Stimulated activated CD4-positive, alpha-beta T cell treated with anti-CD3 and anti-CD28 coated beads, Interleukin-2, amount 100 ng/mL, for 4 hours (primary cell): ENCODE data around the gene HOXA2.

Experiments used
- DNase-seq: peaks from one replicate; pipeline ENCODE4 v3.0.0-alpha.2; 2020; ENCODE audit warnings: low read depth

Gene HOXA2

GRCh38 chr7:27102581-27103442 lies at the start of gene HOXA2:
TSS of gene HOXA2 (minus strand) at chr7:27102683. CDS start at chr7:27102500, 183 bp downstream.
- no peak for DNase-seq

GRCh38 chr7:27151341-27151930 lies 49.0 kb upstream of the HOXA2 start:
- DNase-seq, result no peak

- peak; percentile 32 for DNase-seq
Measured at GRCh38 chr7:27150568-27151340, 48.3 kb upstream of the HOXA2 start.

GRCh38 chr7:27149842-27150567 lies 47.5 kb upstream of the HOXA2 start:
- DNase-seq, result no peak

- no peak for DNase-seq
Measured at GRCh38 chr7:27148756-27149641, 46.5 kb upstream of the HOXA2 start.

GRCh38 chr7:27148031-27148755 lies 45.7 kb upstream of the HOXA2 start:
- no peak for DNase-seq

- no peak for DNase-seq
Measured at GRCh38 chr7:27147199-27148030, 44.9 kb upstream of the HOXA2 start, which contains the start of gene HOXA6. TSS of gene HOXA6 (minus strand) at chr7:27147774. CDS start at chr7:27147749, 25 bp downstream.

- DNase-seq, result no peak
Measured at GRCh38 chr7:27146491-27147198, 44.2 kb upstream of the HOXA2 start.

- no peak for DNase-seq
Measured at GRCh38 chr7:27145914-27146412, 43.5 kb upstream of the HOXA2 start.

- no peak for DNase-seq
Measured at GRCh38 chr7:27145165-27145913, 42.9 kb upstream of the HOXA2 start.

- DNase-seq, result no peak
Measured at GRCh38 chr7:27144781-27145164, 42.3 kb upstream of the HOXA2 start.

GRCh38 chr7:27143950-27144780 lies 41.7 kb upstream of the HOXA2 start:
- DNase-seq, result no peak

- DNase-seq, result no peak
Measured at GRCh38 chr7:27143023-27143949, 40.8 kb upstream of the HOXA2 start, which contains the start of gene HOXA5. TSS of gene HOXA5 (minus strand) at chr7:27143681. CDS start at chr7:27143607, 74 bp downstream.

GRCh38 chr7:27142580-27143022 lies 40.1 kb upstream of the HOXA2 start:
- no peak for DNase-seq

- no peak for DNase-seq
Measured at GRCh38 chr7:27141923-27142579, 39.6 kb upstream of the HOXA2 start.
